Daoy (cell line): ENCODE data around the gene MBD5. TPM values are rescaled to one million over a fixed set of nuclear protein-coding genes. Genes with fewer than 3 reads are reported as not detected.
"Not testable (repeated sequence)": the region's sequence is repeated elsewhere in the genome, so short reads cannot be mapped to it uniquely, and the experiment has no call there.

Experiments used
- DNase-seq: peaks from one replicate; pipeline ENCODE4 v3.0.0-alpha.2; 2015; ENCODE audit warnings: low read depth
- total RNA-seq: library from RNA; depleted of rRNA; stranded (reverse); fragments of >200 nt; shearing (Covaris generic); gene quantifications from 2 replicates; pipeline ENCODE4 v1.2.3, GENCODE V29; 2014

The MBD5 gene
- total RNA-seq, 1 experiment from 2014 or later = 5.1 TPM

- DNase-seq = no peak
Observed at GRCh38 chr2:148519013-148519412, 498.1 kb downstream of the MBD5 start.

GRCh38 chr2:148521181-148521580, 500.3 kb downstream of the MBD5 start:
- DNase-seq = no peak

- DNase-seq = no peak
Observed at GRCh38 chr2:148523315-148523714, 502.4 kb downstream of the MBD5 start.

- no peak for DNase-seq
Observed at GRCh38 chr2:148524519-148524919, 503.6 kb downstream of the MBD5 start.

- no peak for DNase-seq
Observed at GRCh38 chr2:148525130-148525529, 504.2 kb downstream of the MBD5 start.

GRCh38 chr2:148526509-148527346, 505.8 kb downstream of the MBD5 start:
- DNase-seq = no peak

GRCh38 chr2:148527488-148528340, 506.8 kb downstream of the MBD5 start:
- DNase-seq = no peak

- no peak for DNase-seq
Observed at GRCh38 chr2:148528356-148529064, 507.6 kb downstream of the MBD5 start.

GRCh38 chr2:148529745-148530144, 508.9 kb downstream of the MBD5 start:
- DNase-seq = no peak

- DNase-seq = no peak
Observed at GRCh38 chr2:148530350-148530749, 509.5 kb downstream of the MBD5 start.

GRCh38 chr2:148531235-148531634, 510.3 kb downstream of the MBD5 start:
- no peak for DNase-seq

GRCh38 chr2:148531669-148532428, 511.0 kb downstream of the MBD5 start:
- DNase-seq = no peak

- no peak for DNase-seq
Observed at GRCh38 chr2:148533004-148533403, 512.1 kb downstream of the MBD5 start.

- DNase-seq = no peak
Observed at GRCh38 chr2:148533685-148534084, 512.8 kb downstream of the MBD5 start.

GRCh38 chr2:148534416-148535204, 513.7 kb downstream of the MBD5 start:
- no peak for DNase-seq

- DNase-seq = no peak
Observed at GRCh38 chr2:148538375-148538774, 517.5 kb downstream of the MBD5 start.

- no peak for DNase-seq
Observed at GRCh38 chr2:148540022-148540421, 519.1 kb downstream of the MBD5 start.

- no peak for DNase-seq
Observed at GRCh38 chr2:148541792-148542191, 520.9 kb downstream of the MBD5 start.

GRCh38 chr2:148542614-148543013, 521.7 kb downstream of the MBD5 start:
- DNase-seq = no peak

GRCh38 chr2:148543088-148543540, 522.2 kb downstream of the MBD5 start:
- DNase-seq = not testable (repeated sequence)
